C4-2B (cell line): Measurements from ENCODE around the gene KCNA5.

Source experiments
- H3K27ac ChIP-seq: fragments of 450-650 bp; 2 replicates; pipeline ENCODE4 v1.5.1; 2017
- ZFX ChIP-seq: fragments of 450-650 bp; IDR thresholded peaks from 2 replicates; pipeline ENCODE4 v1.6.1; 2017
- TF ChIP-seq, protein P1 (sequence below): fragments of 450-650 bp; conservative IDR thresholded peaks from 2 replicates; pipeline ENCODE4 v1.5.1; 2017; ENCODE audit warnings: mild to moderate bottlenecking

KCNA5 gene

DNA sequence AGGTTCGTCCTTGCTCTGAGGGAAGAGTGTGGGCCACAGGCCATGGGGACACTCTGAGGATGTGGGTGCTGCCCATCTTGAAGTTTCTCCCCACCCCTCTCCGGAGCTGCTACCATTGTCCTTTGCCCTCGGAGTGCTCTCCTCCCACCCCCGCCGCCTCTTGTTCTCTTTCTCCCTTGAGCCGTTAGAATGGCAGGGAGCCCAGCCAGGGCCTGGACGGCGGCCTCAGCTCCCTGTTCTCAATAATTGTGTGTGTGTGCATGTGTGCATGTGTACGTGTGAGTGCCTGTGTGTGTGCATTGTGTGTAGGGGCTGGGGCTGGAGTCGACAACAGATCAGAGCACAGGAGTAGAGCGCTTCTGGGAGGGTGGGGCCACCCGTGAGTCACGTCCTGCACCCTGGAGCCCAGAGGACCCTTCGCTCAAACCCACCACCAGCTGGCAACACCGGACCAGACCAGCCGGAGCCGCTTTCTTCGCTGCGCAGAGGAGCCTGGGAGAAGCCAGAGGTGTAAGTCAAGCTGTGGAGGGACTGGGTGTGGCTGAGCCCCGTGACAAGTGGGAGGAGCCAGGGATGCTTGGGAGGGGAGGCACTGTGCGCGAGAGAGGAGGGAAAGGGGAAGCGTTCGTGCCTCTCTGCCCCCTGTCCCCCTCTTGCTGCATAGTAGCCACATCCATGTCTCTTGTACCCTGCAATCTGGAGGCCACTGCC, 25.9 kb upstream of the KCNA5 start:
- TF ChIP-seq ZFX: no peak
- TF ChIP-seq, protein P1, sequence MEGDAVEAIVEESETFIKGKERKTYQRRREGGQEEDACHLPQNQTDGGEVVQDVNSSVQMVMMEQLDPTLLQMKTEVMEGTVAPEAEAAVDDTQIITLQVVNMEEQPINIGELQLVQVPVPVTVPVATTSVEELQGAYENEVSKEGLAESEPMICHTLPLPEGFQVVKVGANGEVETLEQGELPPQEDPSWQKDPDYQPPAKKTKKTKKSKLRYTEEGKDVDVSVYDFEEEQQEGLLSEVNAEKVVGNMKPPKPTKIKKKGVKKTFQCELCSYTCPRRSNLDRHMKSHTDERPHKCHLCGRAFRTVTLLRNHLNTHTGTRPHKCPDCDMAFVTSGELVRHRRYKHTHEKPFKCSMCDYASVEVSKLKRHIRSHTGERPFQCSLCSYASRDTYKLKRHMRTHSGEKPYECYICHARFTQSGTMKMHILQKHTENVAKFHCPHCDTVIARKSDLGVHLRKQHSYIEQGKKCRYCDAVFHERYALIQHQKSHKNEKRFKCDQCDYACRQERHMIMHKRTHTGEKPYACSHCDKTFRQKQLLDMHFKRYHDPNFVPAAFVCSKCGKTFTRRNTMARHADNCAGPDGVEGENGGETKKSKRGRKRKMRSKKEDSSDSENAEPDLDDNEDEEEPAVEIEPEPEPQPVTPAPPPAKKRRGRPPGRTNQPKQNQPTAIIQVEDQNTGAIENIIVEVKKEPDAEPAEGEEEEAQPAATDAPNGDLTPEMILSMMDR: no peak

DNA sequence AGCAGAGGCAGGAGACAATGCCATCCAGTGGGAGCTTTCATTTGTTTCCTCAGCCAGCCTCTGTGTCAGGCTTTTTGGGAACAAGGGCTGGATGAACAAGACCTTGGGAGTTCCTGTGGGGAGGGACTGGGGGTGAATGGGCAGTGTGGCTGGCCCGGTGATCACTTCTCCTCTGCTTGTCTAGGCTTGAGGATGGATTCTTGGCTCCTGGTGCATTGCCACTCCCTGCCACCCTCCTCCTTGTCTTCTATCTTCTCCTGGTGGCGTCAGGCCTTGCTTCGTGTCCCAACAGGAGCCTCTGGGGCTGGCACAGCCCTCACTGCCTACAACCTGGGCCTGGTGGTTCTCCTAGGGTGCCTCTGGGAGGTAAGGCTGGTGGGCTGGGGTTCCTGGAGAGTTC, 25.0 kb upstream of the KCNA5 start:
- no peak overlapping the region for H3K27ac ChIP-seq
- no peak for TF ChIP-seq ZFX
- TF ChIP-seq, protein P1: no peak

More for the DNA sequence above, 25.9 kb upstream of the KCNA5 start:
- H3K27ac ChIP-seq: no peak overlapping the region

DNA sequence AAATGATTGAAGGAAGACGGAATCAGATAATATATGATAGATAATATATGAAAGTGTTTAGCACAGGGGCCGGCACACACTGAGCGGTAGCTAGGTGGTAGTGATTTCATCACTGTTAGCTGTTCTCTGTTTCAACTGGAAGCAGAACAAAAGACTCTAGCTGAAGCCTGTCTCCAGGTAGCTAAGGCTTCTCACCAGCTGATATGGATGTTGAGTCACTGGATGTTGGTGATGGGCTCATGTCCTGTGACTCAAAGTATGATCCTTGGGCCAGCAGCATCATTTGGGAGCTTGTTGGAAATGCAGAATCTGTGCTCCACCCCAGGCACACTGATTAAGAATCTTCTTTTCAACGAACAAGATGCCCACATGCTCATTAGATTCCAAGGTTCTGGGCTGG, 21.7 kb upstream of the KCNA5 start:
- no peak overlapping the region for H3K27ac ChIP-seq
- no peak for TF ChIP-seq ZFX
- TF ChIP-seq, protein P1: no peak

DNA sequence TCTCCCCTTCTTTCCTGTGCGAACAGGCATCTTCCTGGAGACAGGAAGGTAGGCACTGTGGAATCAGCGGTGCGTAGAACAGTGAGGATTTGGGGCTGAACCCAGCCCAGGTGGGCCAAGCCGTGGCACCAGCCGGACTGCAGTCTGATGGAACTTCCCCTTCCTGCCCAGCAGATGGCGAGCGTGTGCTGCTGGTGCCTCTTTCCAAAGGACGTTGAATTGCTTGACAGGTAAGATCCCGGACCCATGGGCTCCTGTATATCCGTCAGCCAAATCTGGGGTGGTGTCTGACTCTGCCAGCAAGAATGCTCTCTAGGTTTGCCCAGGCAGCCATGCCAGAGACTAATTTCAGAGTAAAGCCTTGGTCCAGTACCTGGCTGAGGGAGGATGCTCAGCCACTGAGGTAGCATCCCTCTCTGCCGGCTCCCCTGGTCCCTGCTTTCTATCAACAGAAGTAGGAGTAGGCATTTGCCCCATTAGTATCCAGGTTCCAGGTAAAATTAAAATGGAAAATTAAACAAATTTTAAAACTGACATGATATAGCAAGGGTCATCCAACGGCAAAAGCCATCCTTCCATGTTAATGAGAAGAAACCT, 21.1 kb upstream of the KCNA5 start:
- TF ChIP-seq, protein P1: peak; percentile 93
- no peak for TF ChIP-seq ZFX
- no peak overlapping the region for H3K27ac ChIP-seq

DNA sequence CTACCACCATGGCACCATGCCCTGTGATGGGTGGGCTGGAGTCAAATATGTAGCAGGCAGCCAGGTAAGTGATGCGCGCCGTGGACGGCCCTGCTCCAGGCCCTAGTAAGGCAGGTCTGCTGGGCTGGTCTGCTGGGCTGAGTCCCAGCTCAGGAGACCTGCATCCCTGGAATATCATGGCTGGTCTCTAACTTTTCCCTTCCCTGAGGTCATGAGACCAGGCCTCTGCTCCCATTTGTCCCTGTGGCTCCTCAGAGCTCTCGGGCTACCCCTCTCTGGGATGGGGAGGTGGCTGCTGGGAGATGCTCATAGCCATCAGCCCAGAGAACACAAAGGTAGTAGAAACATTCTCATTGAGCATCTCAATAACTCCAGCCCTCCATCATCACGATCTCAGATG, 19.8 kb upstream of the KCNA5 start:
- H3K27ac ChIP-seq: no peak overlapping the region
- TF ChIP-seq, protein P1: no peak
- TF ChIP-seq ZFX: no peak

DNA sequence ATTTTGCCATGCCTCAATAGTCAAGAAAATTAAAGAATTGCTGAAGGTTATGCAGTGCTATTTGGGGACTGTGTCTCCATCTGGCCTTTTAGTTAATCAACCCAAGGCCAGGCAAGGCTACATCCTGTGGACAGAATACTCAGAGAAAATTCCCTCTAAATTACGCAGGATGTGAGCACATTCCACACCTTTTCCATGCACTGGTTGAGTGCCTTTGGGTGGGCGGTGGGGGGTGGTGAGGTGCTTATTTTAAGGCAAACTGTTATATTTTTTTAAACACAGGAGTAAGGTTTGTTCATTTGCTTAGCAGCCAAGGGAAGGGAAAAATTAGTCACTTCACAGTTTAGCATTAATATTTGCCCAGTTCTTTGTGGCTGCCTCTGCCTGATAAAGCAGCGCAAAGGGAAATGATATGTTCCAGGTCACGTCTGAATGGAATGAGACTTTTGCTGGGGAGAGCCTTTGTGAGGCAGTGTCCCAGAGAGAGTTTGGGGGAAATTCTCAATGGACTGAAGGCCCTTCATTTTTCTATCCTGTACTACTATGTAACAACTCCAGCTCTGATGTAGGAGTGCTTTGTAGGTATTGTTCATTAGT, 17.2 kb upstream of the KCNA5 start:
- TF ChIP-seq, protein P1: no peak
- TF ChIP-seq ZFX: no peak
- H3K27ac ChIP-seq: no peak overlapping the region
